ENCODE data around the gene PICK1.

- TF ChIP-seq CTCF (conservative IDR thresholded peaks at IDR 0.05) = no peak
- no peak for TF ChIP-seq ZFX (IDR thresholded peaks at IDR 0.05)
Measured at GRCh38 chr22:38080850-38081635, 23.8 kb downstream of the PICK1 start.
